ES-I3 (cell line): ENCODE results near the gene TYK2.

Source experiments
- H3K36me3 ChIP-seq: 2 replicates; pipeline ENCODE4 v1.6.1; 2013; ENCODE audit warnings: mild to moderate bottlenecking, low read length, control low read depth, moderate library complexity; ENCODE audit not compliant: insufficient read depth
- H3K4me1 ChIP-seq: 2 replicates; pipeline ENCODE4 v1.6.1; 2013; ENCODE audit warnings: mild to moderate bottlenecking, control low read depth, low read length; ENCODE audit not compliant: insufficient read depth
- H3K9ac ChIP-seq: 2 replicates; pipeline ENCODE4 v1.6.1; 2013; ENCODE audit warnings: low read depth, mild to moderate bottlenecking, low read length, moderate library complexity
- H3K9me3 ChIP-seq: 2 replicates; pipeline ENCODE4 v1.6.1; 2013; ENCODE audit warnings: mild to moderate bottlenecking, low read length, moderate library complexity; ENCODE audit not compliant: control insufficient read depth, insufficient read depth

The TYK2 gene

GRCh38 chr19:10380313-10381102, at the start of gene TYK2:
Gene TYK2, minus strand, starts transcription at chr19:10380572. Its CDS starts 2,166 bp downstream, at chr19:10378406.
- peak within 1 kb of the TSS; percentile 83 for H3K9ac ChIP-seq
- H3K36me3 ChIP-seq = no peaks in the 10 kb centered on the region
- no peaks in the 10 kb centered on the region for H3K4me1 ChIP-seq
- H3K9me3 ChIP-seq = no peaks in the 10 kb centered on the region

GRCh38 chr19:10428996-10429381, 48.6 kb upstream of the TYK2 start:
- Histone ChIP-seq H3K36me3 (no peaks in the 10 kb centered on the region), H3K9ac (no peak overlapping the region), H3K9me3 (no peaks in the 10 kb centered on the region), H3K4me1 (peaks cover 8% of the 10 kb centered on the region; the same call in 1 of the 2 replicates)

GRCh38 chr19:10427169-10427568, 46.8 kb upstream of the TYK2 start:
- no peaks in the 10 kb centered on the region for H3K36me3 ChIP-seq
- H3K9me3 ChIP-seq = no peaks in the 10 kb centered on the region
- H3K4me1 ChIP-seq = peaks cover 3% of the 10 kb centered on the region; the same call in 1 of the 2 replicates
- no peak overlapping the region for H3K9ac ChIP-seq

- H3K9ac ChIP-seq = peak overlapping the region; percentile 47; the same call in 1 of the 2 replicates
- no peaks in the 10 kb centered on the region for H3K36me3 ChIP-seq
- peaks cover 3% of the 10 kb centered on the region; the same call in 1 of the 2 replicates for H3K4me1 ChIP-seq
- no peaks in the 10 kb centered on the region for H3K9me3 ChIP-seq
Observed at GRCh38 chr19:10424011-10424637, 43.8 kb upstream of the TYK2 start.

- Histone ChIP-seq H3K4me1 (peaks cover 10% of the 10 kb centered on the region; the same call in 1 of the 2 replicates), H3K9ac (no peak overlapping the region), H3K9me3 (no peaks in the 10 kb centered on the region), H3K36me3 (no peaks in the 10 kb centered on the region)
Observed at GRCh38 chr19:10422846-10423245, 42.5 kb upstream of the TYK2 start.

GRCh38 chr19:10422046-10422461, 41.7 kb upstream of the TYK2 start:
- no peaks in the 10 kb centered on the region for H3K9me3 ChIP-seq
- peaks cover 10% of the 10 kb centered on the region; the same call in 1 of the 2 replicates for H3K4me1 ChIP-seq
- no peak overlapping the region for H3K9ac ChIP-seq
- H3K36me3 ChIP-seq = no peaks in the 10 kb centered on the region

- peak overlapping the region; percentile 47; the same call in 1 of the 2 replicates for H3K9ac ChIP-seq
- H3K4me1 ChIP-seq = peaks cover 10% of the 10 kb centered on the region; the same call in 1 of the 2 replicates
- H3K36me3 ChIP-seq = no peaks in the 10 kb centered on the region
- H3K9me3 ChIP-seq = no peaks in the 10 kb centered on the region
Observed at GRCh38 chr19:10421240-10422045, 41.1 kb upstream of the TYK2 start.

- Histone ChIP-seq H3K4me1 (peaks cover 10% of the 10 kb centered on the region; the same call in 1 of the 2 replicates), H3K36me3 (no peaks in the 10 kb centered on the region), H3K9ac (peak within 1 kb of the TSS; percentile 49; the same call in 1 of the 2 replicates), H3K9me3 (no peaks in the 10 kb centered on the region)
Observed at GRCh38 chr19:10420444-10421239, 40.3 kb upstream of the TYK2 start, which contains the start of gene PDE4A. Gene PDE4A, plus strand, starts transcription at chr19:10420538. Its CDS starts 227 bp downstream, at chr19:10420765.

GRCh38 chr19:10419646-10420443, 39.5 kb upstream of the TYK2 start:
- Histone ChIP-seq H3K4me1 (peaks cover 10% of the 10 kb centered on the region; the same call in 1 of the 2 replicates), H3K9ac (peak overlapping the region; percentile 49; the same call in 1 of the 2 replicates), H3K9me3 (no peaks in the 10 kb centered on the region), H3K36me3 (no peaks in the 10 kb centered on the region)

GRCh38 chr19:10419200-10419645, 38.9 kb upstream of the TYK2 start:
- no peaks in the 10 kb centered on the region for H3K9me3 ChIP-seq
- H3K9ac ChIP-seq = peak overlapping the region; percentile 49; the same call in 1 of the 2 replicates
- H3K36me3 ChIP-seq = no peaks in the 10 kb centered on the region
- peaks cover 10% of the 10 kb centered on the region; the same call in 1 of the 2 replicates for H3K4me1 ChIP-seq

- no peaks in the 10 kb centered on the region for H3K36me3 ChIP-seq
- peaks cover 7% of the 10 kb centered on the region; the same call in 1 of the 2 replicates for H3K4me1 ChIP-seq
- H3K9ac ChIP-seq = peak overlapping the region; percentile 41; the same call in 1 of the 2 replicates
- no peaks in the 10 kb centered on the region for H3K9me3 ChIP-seq
Observed at GRCh38 chr19:10418485-10419199, 38.3 kb upstream of the TYK2 start.

- peaks cover 7% of the 10 kb centered on the region; the same call in 1 of the 2 replicates for H3K4me1 ChIP-seq
- H3K9me3 ChIP-seq = no peaks in the 10 kb centered on the region
- no peaks in the 10 kb centered on the region for H3K36me3 ChIP-seq
- H3K9ac ChIP-seq = peak overlapping the region; percentile 41; the same call in 1 of the 2 replicates
Observed at GRCh38 chr19:10418235-10418484, 37.8 kb upstream of the TYK2 start.
